HG02623 (cell line): ENCODE results near the gene PTPRT.

Source experiments
- ATAC-seq: cut with Tn5 transposase; IDR thresholded peaks from one replicate; pipeline ENCODE4 v1.9.1; 2021; ENCODE audit warnings: moderate library complexity; ENCODE audit not compliant: unreplicated experiment

The PTPRT gene

DNA sequence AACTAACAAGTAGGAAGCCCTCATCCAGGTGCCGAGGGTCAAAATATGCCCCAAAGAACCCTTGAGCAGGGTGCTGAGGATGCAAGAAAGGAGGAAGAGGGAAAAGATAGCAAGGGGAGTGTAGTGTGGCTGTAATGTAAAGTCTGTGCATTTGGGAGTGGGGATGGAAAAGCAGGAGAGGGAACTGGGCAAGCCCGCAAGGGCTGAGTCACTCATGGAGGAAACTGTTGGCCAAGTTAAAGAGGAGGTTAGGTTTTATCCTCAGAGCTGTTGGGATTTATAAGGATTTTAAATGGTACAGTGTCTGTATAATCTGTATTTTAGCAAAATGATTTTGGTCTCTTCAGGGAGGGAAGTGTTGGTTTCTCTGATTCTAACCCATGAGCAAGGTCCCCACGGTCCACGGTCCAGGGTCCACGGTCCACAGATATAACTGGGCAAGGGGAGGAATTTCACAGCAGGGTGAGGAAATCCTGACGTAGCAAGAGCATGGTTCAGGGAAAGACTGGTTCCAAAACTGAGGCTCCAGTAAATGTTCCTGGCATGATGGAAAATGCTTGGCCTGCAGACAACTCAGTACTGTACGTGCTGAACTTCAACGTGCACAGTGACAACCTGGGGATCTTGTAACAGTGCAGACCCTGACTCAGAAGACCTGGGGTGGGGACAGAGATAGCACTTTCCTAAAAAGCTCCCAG is 759.8 kb downstream of the PTPRT start:
- no peak for ATAC-seq

- no peak for ATAC-seq
Observed at GRCh38 chr20:42419814-42420532, 769.7 kb downstream of the PTPRT start.

DNA sequence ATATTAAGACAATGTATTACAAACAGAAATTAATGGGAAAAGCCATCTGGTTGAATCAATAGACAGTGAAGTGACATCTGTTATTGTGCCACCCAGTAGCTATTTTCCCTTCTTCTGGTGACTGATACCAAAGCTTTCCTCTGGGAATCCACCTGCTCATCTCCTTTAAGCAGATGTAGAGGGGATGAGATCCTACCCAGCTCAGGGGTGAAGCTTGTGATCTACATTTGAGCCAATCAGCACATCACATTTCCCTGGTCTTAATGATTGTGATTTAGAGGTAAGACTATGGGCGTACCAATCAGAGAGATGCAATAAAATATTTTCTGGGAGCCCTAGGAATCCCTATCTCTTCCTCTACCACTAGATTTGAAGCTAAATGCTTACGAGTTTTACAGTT is 782.9 kb downstream of the PTPRT start:
- no peak for ATAC-seq

GRCh38 chr20:42402455-42402854 is 787.3 kb downstream of the PTPRT start:
- no peak for ATAC-seq

- ATAC-seq = no peak
Observed at GRCh38 chr20:42401613-42402012, 788.1 kb downstream of the PTPRT start.

DNA sequence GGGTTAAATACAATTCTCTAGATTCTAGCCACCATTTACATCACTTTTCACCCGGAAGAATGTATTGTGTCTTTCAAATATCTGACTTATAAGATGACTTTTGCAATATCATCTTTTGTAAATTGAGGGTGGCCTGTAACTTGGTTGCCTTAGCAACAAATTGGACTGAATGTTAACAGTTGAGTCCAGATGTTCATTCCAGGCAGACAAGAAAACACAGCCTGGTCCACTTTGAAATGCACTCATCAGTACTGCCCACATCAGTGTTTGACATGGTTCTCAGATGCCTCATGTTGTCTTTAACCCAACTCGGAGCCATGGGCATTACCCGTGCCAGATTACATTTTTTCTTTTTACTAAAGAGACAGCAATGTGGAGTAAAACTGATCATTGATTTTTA is 789.9 kb downstream of the PTPRT start:
- ATAC-seq = no peak

DNA sequence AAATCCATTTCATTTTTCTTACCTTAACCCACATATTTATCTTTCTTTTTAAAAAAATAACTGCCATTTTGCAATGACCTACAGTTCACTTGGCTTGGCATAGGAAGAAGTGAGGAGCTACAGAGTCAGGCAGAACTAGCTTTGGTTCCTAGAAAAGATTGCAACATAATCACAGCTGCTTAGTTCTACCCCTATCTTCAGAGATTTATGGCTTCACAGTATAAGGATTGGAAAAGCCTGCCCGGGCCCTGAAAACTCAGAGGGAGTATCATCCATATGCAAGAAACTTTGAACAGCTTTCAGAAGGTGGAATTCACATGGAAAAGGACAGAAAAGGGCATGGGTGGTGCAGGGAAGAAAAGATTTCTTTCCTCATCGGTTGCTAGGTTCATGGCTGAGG is 797.3 kb downstream of the PTPRT start:
- no peak for ATAC-seq

DNA sequence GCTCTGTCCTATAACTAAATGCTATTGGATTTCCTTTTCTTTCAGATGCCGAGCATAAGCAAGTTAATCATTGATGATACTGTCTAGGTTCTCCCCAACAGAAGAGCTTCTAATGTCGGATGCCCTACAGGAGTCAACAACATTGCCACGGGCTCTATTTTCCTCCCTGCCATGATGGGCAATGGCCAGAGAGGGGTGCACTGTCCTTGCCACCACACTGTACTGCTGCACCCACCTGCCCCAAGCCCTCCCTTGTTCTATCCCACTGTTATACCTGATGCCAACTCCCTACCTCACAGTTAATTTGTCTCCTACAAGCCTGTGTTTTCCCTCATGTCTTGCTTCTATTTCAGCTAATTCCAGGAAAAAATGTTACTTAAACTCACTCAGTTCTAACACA is 797.9 kb downstream of the PTPRT start:
- ATAC-seq = no peak

- no peak for ATAC-seq
Observed at GRCh38 chr20:42380287-42380686, 809.4 kb downstream of the PTPRT start.

DNA sequence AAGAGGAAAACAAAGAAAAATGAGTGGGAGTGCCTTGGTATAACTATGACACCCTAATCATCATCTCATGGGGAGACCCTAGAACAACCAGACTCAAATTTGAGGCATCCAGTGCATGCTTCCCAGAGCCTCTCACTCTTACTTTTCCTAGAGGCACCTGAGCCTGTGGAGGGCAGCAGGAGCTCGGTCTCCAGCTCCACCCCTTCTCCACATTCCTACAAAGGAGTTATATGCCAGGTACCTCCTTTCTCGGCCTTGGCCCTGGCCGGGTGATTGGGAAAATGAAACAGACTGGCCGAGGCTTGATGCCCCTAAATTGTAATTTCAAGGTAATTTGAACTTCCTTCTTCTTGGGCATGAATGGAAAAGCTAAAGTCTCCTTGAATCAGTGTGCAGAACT is 810.3 kb downstream of the PTPRT start:
- ATAC-seq = no peak

GRCh38 chr20:42378826-42379225 is 810.9 kb downstream of the PTPRT start:
- ATAC-seq = no peak

DNA sequence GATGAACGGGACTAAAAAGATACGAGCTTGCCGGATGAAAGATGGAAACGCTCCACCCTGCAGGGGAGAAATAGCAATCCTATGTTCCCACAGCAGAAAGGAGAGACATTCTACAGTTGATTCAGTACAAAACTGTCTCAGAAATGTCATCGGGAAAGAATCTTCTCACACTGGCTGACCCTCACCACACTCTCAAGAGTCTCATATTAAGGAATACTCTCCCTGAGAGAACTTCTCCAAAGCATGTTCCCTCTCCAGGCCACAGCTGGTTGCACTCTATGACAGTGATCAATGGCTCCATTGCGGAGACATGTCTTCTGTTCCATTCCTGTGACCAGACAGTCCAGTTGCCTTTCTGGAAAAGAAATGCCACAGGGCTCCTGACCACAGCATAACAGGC is 813.6 kb downstream of the PTPRT start:
- no peak for ATAC-seq

DNA sequence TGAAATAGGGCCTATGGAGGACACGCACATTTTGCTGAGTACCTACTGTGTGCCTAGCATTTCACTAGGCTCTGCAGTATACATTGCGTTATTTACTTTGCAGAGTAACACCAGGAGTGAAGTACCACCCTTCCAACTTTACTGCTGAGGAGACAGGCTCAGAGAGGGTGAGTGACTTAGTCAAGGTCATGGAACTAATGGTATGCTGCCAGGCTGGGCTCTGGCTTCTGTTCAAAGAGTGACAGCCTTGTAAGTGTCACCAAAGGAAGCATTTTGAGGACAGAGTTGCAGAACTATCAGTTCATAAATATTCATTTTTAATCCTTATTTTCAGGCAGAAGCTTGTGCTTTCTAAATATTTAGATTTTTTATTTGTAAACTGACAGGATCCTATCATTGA is 816.7 kb downstream of the PTPRT start:
- ATAC-seq = no peak

- ATAC-seq = no peak
Observed at GRCh38 chr20:42370075-42370474, 819.6 kb downstream of the PTPRT start.

- no peak for ATAC-seq
Observed at GRCh38 chr20:42368910-42369309, 820.8 kb downstream of the PTPRT start.

DNA sequence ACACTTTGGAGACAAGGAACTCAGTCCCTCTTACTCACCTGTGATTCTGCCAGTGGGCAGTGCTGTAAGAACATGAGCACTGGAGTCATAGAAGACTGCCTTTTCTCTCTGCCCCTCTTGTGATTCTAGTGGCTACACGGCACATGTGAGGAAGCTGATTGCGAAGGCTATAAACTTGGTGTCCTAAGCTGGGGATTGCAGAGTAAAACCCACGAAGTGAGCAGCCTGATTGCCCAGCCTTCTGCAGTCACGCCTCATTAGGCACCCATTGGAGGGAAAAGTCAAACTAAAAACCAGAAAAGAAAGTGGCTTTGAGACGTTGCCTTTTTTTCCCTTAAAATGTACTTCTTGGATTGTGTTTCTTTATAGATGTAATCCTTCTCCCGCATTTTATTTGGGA is 823.1 kb downstream of the PTPRT start:
- ATAC-seq = no peak

DNA sequence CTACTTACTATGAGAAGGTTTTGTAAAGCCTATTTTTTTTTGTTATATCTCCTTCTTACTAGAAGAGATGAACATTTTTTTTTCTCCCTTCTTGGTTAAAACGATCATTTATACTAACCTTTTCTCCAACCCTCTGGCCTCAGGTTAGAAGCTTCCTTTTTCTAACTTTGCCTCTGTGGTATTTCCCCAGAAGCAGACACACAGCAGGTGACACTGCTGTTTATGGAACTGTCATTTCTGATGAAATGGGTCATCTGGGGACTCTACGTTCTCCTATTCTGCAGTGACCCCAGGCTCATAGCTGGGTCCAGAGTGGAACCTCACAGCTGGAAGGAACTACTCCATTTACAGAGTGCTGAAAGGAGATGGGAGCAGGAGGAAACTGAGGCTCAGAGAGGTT is 825.3 kb downstream of the PTPRT start:
- ATAC-seq = no peak

- ATAC-seq = no peak
Observed at GRCh38 chr20:42361402-42361970, 828.2 kb downstream of the PTPRT start.

DNA sequence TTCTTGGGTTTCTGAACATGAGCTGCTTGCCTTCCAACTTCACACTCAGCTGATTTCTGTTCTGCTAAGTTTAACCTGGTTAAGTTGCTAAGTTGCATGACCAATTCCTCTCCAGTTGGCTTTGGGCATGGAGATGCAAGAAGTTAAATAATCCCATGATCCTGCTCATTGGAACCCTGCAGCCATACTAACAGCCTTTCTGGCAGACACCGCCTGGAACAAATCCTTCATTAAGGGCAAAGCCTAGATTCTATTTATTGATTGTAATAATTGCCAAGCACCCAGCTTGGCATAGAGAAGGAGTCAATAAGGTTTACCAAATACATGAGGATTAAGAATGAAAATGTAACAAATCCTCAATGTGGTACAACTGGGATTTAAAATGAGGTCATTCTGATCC is 829.1 kb downstream of the PTPRT start:
- no peak for ATAC-seq

GRCh38 chr20:42359617-42360016 is 830.1 kb downstream of the PTPRT start:
- no peak for ATAC-seq

DNA sequence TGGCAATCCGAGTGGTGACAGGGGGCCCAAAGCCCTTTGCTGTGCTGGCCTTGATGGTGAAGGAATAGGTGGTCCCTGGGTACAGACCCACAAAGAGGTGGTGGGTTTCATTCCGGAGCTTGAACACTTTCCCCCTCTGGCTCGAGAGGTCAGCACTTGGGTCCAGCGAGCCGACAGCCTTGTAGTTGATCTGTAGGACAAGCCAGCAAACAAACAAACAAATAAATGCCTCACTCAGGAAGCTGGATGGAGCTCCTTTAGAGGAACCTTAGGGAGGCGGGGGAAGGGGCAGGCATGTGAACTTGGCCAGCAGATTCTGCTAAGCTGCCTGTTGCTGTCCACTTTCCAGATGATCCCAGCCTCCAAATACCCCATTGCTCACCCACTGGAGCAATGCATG is 837.6 kb downstream of the PTPRT start:
- ATAC-seq = no peak

DNA sequence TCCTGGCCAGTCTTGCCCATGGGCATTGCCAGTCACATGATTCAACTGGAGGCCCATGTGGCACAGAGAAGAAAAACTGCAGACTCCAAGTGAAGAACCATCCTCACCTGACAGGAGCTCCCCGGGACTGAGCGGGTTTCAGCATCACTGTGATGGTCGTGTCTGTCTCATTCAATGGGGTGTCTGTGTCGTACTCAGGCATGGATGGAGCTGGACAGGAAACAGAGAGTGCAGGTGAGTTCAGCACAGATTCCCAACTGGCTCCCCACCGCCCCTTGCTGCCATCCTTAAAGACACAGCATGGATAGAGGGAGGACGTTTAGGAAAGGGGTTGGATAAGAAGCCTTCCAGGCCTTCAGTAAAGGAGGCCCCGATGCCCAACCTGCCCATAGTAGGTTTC is 839.2 kb downstream of the PTPRT start:
- no peak for ATAC-seq
